Femur (tissue), 1 donor: ENCODE measurements around the gene PPP1R13B.

Source experiments
- DNase-seq: peaks from one replicate; pipeline ENCODE4 v3.0.0-alpha.2; 2017

Gene PPP1R13B

DNA sequence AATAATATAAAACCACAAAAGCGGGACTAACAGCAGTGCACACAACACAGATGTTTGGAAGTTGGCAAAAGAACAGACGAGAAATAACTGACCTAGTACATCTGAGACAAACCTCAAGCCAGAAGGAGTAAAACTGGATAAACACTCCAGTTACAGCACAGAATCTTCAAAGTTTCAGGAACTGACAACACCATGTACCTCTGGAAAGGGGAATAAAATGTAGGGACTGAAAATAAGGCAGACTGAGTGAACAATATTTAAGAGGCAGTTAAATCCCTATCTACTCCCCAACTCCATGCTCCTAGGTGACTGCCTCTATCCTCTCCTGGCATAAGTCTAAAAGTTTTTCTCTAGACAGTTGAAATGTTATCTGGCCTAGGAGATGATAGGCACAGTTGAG lies 73.9 kb downstream of the PPP1R13B start:
- DNase-seq, result no peak

DNA sequence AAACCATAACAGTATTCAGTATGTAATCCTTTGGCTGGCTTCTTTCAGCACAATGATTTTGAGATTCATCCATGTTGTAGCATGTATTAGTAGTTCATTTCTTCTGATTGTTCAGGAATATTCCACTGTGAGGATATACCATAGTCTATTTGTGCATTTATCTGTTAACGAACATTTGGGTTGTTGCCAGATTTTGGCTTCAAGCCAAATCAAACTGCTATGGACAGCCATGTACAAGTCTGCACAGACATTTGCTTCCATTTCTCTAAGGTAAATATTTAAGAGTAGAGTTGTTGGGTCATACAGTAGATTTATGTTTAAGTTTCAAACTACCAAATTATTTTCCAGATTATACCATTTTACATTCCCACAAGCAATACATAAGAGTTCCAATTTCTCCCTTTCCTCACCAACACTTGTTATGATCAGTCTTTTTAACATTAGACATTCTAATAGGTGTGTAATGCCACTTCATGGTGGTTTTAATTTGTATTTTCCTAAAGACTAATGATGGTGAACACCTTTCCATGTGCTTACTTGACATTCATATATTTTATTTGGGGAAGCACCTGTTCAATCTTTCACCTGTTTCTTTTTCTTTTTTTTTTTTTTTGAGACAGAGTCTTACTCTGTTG lies 75.2 kb downstream of the PPP1R13B start:
- DNase-seq, result no peak

- no peak for DNase-seq
Measured at GRCh38 chr14:103770902-103771301, 76.5 kb downstream of the PPP1R13B start.

DNA sequence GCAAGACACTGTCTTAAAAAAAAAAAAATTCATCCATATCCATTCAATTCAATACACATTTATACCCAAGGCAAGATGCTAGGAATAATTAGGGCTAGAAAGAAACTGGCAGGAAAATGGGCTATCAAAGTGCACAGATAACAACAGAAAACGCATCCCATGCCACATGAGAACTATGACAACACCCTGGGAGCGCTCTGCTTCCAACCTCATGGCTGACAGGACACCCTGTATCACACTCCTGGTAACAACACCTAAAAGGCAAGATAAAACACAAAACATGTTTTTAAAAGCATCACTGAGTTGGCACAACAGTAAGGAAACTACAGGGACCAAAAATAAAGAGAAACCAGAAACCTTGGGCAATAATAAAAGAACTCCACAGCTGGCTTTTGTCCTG lies 76.9 kb downstream of the PPP1R13B start:
- DNase-seq, result no peak

- DNase-seq, result no peak
Measured at GRCh38 chr14:103767336-103767894, 80.0 kb downstream of the PPP1R13B start.

- no peak for DNase-seq
Measured at GRCh38 chr14:103765526-103765925, 81.8 kb downstream of the PPP1R13B start.

DNA sequence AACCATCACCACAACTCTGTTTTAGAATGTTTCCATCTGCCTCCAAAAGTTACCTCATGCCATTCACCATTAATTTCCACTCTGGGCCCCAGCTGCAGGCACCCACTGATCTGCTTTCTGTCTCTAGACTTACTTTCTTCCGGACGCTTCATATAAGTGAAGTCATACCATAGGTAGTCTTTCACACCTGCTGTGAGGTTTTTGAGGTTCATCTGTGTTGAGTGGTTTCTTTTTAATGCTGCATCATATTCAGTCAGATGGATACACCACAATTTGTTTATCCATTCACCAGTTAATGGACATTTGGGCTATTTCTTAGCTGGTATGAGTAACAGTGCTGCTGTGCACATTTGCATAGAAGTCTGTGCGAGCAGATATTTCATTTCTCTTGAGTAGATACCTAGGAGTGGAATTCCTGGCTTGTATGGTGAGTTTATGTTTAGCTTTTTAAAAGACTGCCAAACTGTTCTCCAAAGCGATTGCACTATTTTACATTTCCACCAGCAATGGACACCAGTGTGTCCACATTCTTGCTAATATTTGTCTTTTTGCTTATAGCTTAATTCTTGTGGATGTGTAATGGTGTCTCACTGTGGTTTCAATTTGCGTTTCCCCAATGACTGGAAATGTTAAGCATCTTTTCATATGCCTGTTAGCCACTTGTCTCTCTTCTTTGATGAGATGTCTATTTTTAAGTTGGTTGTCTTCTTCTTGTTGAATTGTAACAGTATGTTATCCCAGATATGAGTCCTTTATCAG lies 83.5 kb downstream of the PPP1R13B start:
- DNase-seq, result no peak

DNA sequence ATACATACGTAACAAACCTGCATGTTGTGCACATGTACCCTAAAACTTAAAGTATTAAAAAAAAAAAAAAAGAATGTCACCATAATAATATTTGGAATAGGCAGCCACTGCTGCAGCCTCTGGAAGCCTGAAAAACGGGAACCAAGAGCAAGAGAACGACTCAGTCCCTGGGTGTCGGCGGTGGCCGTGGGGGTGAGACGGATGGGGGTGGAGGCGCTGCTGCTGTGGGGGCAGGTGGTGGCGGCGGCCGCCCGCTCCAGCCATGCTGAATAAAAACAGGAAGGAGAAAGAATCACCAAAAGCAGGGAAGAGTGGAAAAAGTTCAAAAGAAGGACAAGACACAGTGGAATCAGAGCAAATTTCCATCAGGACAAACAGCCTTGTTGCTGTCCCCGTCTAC lies 84.8 kb downstream of the PPP1R13B start:
- no peak for DNase-seq

DNA sequence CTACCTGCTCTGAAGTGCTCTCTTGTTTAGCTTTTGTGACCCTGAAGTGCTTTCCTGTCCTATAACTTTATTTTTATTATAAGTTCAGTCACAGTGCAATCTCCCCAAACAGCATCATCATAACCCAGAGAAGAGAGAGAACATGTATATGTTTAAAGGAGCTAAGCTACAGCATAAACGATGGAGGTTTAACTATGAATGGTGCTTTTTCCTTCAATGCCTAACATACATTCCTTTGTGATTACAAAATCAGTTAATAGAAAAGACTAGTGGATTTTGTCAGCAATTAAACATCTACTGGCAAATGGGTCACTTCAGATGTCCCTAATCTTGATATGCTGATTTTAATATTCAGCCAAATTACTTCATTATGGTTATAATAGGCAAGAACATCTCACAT lies 85.3 kb downstream of the PPP1R13B start:
- DNase-seq, result no peak

DNA sequence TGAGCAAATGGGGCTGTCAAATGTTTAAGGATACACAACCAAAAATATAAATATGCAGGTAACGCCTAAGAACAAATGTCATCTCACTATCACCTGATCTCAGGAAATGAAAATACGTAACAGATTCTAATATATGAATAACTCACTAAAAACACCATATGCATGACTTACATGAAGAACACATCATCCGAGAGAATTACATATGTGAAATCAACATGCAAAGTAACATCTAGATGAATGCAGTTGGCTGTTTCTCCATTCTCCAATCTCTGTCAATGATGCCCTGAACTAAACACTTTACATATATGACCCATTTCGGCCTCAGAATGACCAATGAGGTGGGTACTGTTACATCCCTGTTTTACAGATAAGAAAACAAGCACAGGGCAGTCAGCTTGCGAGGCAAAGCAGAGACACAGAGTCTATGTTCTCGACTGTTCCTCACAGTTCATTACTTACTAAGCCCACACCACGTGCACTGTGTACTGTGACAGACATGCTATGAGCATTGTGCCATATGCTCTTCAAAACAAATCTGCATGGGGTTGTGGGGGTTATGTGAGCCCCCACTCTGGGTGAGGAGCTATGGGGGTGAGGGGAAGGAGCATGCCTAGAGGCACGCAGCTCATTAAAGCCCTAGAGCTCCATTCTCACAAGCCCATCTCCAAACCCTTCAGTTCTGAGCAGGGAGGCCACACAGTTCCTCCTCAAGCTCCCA lies 89.2 kb downstream of the PPP1R13B start:
- DNase-seq, result no peak

DNA sequence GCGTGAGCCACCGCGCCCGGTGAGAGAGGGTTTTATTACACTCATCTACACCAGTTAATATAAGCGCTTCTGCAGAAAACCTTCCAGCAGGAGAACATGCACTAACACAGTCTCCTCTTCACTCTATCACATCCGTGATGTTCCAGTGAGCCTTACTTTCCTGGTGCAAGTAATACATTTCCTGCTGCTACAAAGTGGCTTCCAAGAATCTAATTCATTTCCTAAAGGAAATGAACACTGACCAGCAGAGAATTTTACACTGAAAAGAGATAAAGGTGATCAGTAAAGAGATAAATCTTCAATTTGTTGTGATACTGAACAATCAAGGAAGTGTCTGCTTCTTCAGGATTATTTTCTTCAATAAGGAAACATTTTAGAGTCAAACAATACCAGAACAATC lies 92.3 kb downstream of the PPP1R13B start:
- no peak for DNase-seq

- DNase-seq, result no peak
Measured at GRCh38 chr14:103753774-103754173, 93.6 kb downstream of the PPP1R13B start.

GRCh38 chr14:103749860-103750259 lies 97.5 kb downstream of the PPP1R13B start:
- no peak for DNase-seq

DNA sequence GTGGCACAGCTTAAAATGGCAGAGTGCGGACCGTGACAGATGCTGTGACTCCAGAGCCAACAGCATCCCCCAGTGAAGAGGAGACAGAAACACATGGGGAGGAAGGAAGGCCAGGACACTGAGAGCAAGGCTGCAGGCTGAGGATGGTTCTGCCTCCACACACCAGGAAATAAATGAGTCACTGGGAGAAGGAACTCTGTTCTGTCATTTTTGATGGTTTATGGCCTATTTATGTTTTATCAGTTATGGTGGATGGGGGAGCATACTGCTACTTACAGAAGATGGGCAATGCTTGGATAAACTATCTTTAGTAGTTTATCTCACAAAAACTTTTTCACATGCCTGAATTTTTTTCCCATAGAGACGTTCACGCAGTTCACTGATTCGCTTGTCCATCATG lies 97.9 kb downstream of the PPP1R13B start:
- DNase-seq, result no peak

- DNase-seq, result no peak
Measured at GRCh38 chr14:103748534-103748857, 98.9 kb downstream of the PPP1R13B start.

DNA sequence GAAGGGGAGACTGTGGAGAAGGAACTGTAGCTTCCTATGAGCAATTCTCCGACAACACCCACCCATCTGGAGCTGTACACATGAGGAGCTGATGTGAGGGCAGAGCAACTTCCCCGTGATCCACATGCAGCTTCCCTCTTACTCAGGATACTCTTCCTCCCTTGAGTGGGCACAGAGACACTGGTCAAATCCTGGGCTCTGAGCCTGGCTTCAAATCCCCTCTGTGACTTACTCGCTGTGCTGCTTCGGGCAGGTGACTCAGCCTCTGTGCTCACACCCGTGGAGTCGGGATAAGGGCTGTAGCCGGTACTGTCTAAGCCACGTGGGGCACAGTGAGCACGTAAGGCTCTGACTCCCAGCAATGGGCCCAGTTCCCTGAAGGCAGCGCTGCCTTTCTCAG lies 100.7 kb downstream of the PPP1R13B start:
- DNase-seq, result no peak

DNA sequence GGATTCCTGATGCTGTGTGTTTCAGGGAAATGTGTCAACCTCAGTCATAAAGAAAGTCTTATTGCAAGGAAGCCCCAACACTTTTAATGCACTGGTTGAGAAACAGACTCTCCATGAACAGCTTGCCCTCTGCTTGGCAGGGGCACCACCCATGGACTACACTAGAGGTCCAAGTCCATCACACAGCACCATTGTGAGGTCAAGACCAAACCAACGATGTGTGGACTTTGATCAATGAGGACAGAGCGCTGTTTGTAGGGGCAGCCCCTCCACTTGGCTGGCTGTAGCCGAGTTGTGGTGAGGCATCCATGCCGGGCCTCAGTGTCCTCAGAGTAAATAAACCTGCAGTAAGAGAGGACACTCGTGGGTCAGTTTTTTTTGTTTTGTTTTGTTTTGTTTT lies 102.0 kb downstream of the PPP1R13B start:
- no peak for DNase-seq

DNA sequence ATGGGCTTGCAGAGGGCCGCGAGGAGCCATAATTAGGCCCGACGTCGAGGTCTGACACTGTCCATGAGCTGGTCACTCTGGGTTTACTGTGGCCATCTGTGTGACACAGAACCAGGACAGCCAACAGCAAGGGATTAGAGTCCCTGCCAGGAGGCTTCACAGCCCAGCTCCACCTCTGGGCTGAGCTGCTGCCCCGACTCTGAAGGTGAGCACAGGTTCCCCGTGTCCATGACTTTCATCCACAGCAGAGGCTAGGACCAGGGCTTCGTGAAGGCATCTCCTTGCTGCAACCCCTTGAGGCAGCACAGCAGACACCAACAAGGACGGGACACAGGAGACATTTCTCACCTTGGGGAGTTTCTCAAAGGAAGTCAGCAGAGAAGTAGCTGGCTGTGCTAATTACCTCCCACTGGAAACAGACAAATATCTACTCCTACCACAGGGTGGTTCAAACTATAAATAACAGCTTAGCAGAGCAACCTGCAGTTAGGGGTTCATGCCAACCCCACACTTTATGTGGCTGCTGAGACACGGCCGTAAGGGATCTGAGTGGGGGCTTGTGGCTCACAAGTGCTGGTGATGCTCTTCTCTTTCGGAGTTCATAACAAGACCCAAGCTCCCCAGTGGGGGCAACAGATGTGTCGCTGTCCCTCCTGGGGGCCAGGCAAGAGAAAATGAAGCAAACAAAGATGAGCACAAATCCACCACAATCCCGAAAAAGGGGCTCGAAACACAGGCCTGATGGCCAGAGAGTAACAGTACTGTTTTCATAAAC lies 102.6 kb downstream of the PPP1R13B start:
- DNase-seq, result no peak

DNA sequence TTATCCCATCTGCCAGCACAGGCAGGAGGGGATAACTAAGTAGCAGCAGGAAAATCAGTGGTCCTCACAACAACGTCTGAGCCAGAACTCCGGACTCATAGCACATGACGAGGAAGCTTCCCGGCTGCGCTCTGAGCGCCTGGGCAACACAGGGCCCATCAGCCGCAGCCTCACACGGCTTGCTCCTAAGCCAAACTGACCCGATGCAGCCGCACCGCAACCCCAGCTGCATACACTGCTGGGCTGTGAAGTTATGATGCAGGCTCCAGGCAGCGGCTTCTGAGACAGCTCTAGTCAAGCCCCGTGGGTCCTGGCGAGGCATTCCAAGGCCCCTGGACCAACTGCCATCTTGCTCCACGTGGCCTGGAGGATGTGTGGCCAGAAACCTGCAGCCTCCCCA lies 103.7 kb downstream of the PPP1R13B start:
- DNase-seq, result no peak

- no peak for DNase-seq
Measured at GRCh38 chr14:103742499-103743255, 104.7 kb downstream of the PPP1R13B start.

GRCh38 chr14:103741876-103742275 lies 105.5 kb downstream of the PPP1R13B start:
- DNase-seq, result no peak

DNA sequence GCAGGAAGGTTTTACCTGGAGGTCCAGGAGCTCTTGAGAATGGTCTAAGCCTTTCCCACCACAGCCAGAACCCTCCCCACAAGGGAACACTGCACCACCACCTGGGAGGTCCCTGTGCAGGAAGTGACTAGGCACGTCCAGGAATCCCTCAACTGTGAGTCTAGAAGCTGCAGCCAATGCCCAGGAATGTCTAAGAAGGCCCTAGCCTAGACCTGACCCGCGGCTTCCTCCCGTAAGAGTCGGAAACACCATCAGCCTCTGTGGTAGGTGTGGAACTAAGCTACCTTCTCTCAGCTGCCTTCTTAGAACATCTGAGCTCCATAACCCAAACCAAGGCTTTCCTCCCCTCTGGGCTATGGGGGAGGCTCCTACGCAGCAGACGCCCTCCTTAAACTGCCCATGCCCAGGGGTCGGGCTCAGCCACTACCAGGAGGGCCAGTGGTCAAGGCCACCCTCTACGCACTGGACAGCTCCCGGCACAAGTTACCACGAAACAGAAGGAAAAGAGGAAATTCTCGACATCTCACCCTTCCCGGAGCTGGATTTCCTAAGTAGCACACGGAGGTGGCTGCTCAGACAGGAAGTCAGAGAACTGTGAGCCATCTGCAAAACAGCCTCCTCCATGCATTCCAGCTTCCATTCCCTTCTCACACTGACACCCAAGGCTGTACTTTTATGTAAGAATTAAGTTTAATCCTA lies 106.2 kb downstream of the PPP1R13B start:
- no peak for DNase-seq
